ENCODE results near the gene UAP1L1.
"Not testable (repeated sequence)": the region's sequence is repeated elsewhere in the genome, so short reads cannot be mapped to it uniquely, and the experiment has no call there.

Gene UAP1L1

DNA sequence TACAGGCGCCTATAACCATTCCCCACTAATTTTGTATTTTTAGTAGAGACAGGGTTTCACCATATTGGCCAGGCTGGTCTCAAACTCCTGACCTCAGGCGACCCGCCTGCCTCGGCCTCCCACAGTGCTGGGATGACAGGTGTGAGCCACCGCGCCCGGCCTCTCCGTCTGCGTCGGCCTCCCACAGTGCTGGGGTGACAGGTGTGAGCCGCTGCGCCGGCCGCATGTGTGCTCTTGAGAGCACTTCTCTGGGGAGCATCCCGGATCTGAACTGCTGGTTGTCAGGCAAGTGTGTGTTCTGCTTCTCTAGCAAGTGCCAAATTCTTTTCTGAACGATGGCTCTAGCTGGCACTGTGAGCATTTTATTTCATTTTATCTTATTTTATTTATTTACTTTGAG lies 19.8 kb upstream of the UAP1L1 start:
- no peak for DNase-seq

DNA sequence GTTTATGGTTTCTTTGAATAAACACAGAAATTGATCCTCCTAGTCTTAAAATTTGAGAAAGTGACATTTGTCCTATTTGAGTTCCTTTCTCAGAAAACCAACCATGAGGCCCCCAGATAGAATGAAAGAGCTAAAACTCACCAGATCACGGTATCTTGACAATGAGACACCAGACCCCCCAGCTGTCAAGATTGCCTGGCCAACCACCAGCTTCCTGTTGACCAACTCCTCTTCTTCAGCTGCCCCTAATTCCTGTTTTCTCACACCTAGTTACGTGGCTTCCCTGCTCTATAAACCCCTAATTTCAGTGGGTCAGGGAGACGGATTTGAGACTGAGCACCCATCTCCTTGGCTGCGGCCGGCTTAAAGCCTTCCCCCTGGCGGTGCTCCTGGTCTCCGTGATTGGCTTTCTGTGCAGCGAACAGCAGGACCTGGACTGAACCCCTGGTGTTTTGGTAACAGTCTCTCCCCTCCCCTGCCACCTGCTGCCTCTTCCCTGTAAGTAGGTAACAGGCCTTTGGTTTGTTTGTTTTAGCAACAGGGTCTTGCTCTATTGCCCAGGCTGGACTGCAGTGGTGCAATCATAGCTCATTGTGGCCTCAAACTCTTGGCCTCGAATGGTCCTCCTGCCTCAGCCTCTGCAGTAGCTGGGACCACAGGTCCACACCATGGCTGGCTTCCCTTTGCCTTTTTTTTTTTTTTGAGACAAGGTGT lies 18.6 kb upstream of the UAP1L1 start:
- no peak for DNase-seq

DNA sequence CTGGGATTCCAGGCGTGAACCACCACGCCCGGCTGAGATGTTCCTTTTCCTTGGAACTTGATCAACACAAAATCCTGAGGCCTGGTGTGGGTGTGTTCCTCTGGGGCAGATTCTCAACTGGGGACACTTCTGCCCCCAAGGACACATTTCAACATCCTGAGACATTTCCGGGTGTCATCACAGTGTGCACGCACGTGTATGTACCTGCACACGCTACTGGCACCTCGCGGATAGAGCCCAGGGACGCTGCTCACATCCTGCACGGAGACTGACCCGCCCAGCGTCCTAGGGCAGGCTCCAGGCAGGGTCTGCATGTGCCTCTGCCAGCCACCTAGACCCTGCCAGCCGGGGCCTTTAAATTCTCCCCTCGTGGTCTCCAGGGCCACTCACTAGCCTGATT lies 14.9 kb upstream of the UAP1L1 start:
- no peak for DNase-seq

DNA sequence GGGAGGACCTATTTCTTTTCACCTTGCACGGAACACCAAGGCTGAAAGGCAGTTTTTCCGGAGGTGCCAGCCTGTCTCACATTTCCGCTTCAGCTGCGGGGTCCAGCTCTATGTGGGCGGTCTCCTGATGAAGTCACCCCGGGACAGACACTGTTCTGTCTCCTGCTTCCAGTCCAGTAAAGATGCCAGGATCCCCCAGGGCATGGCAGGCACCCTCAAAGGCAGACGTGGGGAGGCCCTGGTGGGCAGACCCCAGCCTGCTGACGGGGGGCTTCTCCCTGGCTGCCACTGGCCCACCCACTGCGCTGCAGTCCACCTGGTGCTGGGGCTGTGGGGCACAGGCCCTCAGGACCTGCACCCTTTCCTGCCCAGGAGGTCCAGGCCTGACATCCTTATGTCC lies 14.5 kb upstream of the UAP1L1 start:
- DNase-seq, result not testable (repeated sequence)

DNA sequence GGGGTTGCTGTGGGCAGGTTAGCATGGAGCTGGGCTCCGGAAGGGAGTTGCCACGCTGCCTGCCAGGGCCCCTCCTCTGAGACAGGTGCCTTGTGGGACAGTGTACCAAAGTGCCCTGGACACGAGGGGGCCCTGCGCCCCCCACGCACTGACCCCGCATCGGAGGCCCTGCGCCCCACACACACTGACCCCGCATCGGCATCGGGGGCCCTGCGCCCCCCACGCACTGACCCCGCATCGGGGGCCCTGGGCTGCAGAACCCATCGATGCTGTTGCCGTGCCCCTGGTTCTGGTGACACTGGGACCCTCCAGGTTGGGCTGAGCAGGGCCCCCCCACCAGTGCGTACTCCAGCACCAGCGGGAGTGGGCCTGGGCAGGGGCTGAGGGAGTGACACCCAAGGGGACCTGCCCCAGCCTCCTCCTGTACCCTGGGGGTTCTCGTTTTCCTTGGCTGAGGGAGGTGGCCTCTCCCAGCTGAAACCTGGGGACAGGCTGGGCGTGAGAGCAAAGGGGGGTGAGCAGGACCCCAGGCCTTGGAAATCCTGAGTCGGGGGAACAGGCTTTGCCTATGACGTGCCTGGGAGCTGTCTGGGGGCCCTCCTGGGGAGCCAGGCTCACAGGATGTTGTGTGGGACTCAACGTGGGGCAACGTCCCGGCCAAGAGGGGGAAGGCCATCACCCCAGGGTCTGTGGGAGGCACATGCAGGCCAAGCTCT lies 13.8 kb upstream of the UAP1L1 start:
- no peak for DNase-seq

DNA sequence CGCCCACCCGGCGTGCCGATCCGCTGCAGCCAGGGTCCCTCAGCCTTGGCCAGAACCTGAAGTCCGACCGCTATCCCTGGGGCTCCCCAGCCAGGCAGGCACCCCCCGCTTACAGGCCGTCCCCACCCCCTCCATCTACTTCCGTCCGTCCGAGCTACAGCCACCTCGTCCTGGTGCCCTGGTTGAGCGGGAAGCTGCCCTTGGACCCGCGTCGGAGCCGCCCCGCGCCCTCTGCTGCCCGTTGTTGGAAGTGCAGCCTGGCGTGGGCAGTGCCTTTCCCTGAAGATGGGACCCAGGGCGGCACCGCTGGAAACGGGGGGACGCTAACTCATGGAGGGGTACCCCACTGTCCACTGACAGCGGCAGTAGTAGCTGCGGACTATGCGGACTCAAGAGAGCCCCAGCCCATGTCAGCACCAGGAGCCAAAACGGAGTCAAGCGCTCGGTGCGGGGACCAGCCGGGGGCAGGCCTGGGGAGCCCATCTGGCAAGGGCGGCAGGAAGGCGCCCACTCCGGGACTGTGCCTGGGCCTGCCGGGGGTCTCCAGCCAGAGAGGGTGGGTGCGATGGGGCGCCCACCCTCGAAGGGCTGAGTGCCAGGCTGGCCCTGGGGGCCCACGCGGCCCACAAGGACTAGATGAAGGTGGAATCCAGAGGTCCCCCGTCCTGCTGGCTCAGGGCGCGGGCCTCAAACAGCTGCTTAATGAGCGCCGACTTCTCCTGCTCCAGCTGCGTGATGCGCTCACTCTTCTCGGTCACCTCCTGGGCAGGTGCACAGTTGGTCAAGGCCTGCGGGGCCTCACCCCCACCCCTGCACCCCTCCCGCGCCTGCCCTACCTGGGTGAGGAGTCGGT lies 13.1 kb upstream of the UAP1L1 start:
- DNase-seq, result peak in 1 of 2 experiments; percentile 33

DNA sequence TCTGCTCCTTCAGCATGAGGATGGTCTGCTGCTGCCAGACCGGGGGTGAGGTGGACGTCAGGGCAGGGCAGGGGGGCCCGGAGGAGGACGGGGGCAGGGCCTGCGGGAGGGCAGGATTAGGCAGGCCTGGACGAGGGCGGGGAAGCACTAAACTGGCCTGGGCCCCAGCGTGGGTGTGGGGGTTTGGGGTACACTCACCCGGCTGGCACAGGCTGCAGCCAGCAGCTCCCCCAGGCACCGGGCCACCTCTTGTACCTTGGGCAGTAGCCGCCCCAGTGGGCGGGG lies 12.5 kb upstream of the UAP1L1 start:
- DNase-seq, result no peak

DNA sequence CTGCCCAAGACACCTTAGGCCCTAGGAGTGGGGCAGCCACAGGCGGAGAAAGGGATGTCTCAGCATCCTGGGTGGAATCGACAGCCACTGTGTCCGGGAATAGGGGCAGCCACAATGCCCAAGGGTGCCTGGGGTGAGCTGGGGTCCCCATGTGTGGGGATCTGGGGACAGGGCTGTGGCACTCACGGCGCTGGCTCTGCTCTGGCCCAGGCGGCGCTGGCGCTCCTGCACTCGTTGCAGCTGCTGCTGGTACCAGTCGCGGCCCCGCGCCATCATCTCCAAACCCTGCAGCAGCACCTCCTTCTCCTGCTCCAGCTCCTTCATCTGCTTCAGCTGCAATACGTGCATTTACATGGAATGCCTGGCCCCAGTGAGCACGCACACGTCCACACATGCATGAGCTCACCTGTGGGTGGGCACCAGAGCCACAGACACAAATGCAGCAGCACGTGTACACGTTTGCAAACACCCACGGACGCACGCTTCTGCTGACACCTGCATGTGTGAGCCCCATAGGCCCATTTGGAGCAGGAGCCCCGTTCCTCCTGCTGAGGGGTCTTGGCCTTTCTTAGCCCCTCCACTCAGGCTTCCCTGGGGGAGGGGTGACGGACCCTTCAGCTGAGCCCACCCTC lies 11.9 kb upstream of the UAP1L1 start:
- no peak for DNase-seq

DNA sequence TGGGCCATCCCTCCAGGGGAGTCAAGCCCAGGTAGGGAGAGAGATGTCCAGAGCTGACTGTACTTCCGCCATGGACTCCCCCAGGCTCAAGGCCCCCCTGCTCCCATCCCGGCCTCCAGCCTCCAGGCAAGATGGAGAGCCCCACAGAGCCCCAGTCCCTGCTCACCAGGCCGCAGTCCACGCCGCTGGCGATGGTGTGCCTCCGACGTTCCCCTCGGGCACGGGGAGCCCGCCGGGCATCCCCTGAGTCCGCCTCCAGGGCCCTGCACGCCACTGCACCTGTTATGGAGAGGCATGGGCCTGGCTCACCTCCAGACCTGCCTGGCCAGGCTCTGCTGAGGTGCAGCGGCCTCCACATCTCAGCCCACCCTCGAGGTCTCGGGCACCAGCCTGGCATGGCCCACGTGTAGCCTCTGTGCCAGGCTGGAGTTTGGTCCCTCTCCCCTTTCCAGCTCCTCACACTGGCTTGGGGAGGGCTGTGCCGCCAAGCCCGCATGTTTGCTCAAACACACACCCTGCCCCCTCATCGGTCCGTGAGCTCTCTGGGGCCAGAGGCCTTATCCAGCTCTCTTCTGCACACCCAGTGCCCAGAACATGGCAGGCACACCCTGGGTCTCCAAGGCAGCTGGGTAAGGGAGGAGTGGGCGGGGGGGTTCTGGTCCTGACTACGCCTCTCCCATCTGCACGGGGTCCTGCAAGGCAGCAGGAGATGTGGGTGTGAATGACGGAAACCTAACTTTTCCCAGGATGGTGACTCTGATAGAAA lies 11.0 kb upstream of the UAP1L1 start:
- DNase-seq, result no peak

DNA sequence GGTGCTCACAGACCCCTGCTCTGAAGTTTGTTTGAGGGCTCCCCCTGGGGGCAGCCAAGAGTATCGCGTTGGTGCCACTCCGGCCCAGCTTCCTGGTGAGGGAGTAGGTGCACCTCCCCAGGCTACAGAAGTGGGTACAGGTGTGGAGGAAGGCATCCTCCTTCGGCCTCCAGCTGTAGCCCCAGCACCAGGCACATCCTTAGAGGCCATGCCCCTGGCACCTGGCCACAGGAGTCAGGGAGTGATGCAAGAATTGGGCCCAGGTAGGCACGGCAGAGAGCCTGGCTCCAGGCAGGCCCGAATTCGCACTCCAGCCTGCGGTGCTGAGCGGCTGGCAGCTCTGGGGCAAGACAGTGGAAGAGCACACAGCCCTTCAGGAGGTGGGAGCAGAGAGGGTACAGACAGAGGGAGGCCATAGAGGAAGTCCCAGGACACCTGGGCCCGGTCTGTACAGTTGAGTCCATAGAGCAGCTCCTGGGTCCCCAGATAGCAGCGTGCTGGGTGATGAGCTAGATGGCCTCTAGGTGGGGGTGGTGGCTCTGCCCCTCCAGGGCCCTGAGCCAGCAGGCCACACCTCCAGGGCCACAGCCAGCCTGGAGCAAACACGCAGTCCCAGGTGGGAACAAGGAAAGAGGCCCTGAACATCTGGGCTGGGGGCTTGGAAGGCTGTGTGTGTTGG lies 9.3 kb upstream of the UAP1L1 start:
- peak; percentile 65 to 82 for DNase-seq

DNA sequence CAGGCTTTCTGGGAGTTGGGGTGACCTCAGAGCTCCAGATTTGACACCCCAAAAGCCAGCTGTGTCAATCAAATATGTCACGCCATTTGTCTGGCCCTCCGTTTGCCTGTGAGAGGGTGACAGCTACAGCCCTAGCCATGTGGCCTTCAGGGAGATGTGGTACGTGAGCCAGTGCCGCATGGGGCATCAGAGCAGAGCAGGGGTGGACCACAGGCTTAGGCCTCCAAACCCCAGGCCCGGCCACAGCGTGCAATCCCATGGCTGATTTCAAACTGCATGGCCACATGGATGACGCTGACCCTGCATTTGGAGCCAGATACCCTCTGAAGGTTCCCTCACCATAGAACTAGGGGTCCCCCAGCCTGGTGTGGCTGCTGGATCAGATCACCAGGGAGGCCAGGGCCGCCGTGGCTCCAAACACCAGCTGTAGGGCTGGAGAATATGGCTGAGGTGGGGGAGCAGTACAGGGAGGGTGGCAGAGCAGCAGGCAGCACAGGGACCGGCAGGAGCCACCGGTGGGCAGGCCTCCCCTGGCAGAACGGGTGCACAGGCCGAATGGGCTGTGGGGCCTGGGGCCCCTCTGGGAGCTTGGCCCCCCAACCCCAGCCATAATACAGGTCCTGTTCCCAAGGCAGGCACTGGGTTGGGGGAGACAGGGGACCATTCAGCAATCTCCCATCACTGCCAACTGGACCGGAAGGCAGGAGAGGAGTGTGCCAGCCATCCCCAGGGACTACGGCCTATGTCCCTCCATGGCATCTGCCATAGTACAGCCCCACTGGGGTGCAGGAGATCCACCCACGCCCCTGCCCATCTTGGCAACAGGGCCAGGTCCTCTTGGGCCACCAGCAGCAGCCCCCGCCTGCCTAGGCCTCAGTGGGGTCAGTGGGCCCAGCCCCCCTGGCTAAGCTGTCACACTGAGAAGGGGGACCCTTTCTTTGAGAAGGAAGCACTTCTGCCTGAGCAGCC lies 8.5 kb upstream of the UAP1L1 start:
- no peak for DNase-seq

DNA sequence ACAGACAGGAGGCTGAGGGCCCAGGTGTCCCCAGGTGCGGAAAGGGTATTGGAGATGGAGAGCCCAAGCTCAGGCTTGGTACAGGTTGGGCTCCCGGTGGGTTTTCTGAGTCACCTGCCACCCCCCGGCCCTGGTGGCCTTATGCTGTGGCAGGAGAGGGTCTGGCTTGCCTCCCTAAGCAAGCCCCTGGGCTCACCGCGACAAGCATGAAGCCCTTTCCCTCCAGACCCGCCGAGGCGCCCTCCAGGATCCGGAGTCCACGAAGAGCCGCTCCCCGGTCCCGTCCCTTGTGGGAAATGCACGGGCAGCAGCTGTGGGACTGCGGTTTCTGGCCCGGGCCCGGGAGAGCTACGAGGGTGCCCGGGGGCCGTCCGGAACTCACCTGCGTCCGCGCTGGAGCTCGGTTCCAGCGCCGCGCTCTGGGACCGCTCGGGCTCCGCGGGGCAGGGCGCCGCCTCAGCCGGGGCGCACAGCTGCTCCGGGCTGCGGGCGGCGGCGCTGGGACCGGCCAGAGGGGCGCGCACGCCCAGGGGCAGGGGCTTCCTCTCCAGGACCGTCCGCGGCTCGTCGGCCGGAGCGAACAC lies 7.7 kb upstream of the UAP1L1 start:
- DNase-seq, result no peak

DNA sequence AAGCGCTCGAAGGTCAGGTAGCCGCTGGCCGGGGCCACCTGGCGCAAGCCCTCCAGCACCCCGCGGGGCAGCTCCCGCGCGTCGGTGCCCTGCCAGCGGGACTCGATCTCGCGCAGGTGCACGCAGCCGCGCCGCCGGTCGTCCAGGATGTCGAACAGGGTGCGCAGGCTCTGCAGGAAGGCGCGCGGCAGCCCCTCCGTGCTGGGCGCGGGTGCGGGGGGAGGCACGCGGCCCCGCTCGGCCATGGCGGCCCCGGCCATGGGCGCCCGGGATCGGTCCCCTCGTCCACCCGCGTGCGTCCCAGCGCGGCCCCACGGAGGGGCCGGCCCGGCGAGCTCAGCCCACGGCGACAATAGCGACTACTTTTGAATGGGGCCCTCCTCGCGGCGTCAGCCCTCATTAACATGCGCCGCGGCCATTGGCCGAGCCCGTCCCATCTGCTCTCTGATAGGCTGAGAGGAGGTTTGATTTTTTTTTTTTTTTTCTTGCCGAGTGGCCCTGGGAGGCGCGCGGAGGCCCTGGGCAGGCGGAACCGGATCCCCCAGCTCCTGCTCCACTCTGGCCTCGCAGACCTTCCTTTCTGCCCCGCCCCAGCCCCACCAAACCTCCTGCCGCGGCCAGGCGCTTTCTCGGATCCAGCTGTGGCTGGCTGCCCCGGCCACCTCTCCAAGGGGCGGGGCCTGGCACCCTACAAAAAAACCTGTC lies 7.0 kb upstream of the UAP1L1 start, which contains the start of gene SAPCD2:
Gene SAPCD2 (minus strand): TSS at position 357 of the 705 bp plus-strand sequence. CDS start 97 bp downstream, at position 260.
- DNase-seq, result peak; percentile 84 to 86

DNA sequence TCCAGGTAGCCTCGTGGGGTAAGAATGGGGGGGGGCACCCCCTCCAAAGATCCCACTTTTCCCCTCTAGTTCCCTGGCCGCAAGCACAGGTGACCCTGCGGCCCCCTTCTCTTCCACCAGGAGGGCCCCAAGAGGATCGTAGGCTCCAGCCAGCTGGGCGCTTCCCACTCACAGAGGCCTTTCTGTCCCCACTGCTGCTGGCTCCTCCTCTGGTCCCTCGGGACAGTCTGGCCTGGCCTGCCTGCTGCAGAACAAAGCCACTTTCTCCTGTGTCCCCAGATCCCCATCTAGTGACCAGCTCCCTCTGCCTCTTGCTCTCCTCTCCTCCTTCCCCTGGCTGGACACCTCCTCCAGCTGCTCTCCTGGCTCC lies 6.4 kb upstream of the UAP1L1 start:
- DNase-seq, result no peak

DNA sequence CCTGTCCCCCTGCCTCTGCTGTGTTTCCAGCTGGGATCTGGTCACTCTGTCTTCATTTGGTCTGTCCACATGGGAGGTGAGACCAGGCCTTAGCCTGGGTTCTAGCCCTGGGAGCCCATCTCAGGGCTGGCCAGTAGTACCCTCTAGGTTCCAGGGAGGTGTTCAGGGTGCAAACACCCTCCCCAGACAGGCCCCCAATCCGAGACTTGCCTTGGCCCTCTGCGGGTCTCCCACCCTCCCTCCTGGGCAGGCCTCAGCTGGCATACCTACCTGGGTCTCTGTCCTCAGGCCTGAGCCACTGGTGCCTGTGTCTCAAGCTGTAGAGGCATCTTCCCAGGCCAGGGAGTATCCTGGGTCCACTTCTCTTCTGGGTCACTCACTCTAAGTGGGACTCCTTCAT lies 6.0 kb upstream of the UAP1L1 start:
- no peak for DNase-seq

DNA sequence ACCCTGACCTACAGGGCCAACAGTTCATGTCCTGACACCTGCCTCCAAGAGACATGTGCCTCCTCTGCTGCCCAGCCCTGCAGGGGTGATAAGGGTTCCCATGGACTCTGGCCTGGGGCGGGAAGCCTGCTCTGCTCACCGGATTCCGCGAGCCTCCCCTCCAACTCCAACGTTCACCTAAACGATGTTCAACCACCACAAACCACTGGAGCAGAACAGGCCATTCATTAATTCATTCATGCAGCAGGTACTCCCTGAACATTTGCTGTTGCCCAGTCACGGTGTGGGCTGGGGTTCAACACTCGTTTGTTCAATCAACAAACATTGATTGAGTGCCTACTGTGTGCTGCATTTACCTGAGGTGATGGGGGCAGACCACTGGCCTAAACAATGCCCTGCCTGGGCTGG lies 3.3 kb upstream of the UAP1L1 start:
- DNase-seq, result no peak

DNA sequence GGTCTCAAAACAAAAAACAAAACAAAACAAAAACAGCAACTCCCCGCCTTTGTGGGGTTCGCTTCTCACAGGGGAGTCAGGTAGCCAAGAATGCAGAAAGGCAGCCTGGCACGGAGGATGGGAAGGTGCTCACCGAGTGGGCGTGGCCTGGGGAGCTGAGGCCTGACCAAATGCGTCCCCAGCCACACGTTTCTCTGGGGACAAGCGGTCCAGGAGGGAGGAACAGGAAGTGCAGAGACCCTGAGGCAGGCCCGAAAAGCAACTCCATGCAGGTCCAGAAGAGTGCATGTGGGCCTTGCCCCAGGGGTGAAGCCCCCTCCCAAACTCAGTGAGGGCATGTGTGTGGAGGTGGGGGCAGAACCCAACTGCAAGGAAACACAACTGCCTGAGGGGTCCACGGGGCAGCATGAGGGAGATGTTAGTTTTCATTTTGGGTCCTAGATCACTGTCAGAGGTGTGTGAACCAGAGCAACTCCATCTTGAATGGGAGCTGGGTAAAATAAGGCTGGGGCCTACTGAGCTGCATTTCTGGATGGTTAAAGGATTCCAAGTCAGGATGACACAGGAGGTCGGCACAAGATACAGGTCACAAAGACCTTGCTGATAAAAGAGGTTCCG lies 2.6 kb upstream of the UAP1L1 start:
- DNase-seq, result no peak

DNA sequence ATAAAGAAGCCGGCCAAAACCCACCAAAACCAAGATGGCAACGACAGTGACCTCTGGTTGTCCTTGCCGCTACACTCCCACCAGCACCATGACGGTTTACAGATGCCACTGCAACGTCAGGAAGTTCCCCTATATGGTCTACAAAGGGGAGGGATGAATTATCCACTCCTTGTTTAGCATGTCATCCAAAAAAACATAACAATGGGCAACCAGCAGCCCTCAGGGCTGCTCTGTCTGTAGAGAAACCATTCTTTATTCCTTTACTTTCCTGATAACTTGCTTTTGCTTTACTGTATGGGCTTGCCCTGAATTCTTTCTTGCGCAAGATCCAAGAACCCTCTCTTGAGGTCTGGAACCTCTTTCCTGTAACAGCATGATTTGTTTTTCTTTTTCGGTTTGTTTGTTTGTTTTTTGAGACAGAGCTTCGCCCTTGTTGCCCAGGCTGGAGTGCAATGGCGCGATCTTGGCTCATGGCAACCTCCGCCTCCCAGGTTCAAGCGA lies 2.0 kb upstream of the UAP1L1 start:
- no peak for DNase-seq

DNA sequence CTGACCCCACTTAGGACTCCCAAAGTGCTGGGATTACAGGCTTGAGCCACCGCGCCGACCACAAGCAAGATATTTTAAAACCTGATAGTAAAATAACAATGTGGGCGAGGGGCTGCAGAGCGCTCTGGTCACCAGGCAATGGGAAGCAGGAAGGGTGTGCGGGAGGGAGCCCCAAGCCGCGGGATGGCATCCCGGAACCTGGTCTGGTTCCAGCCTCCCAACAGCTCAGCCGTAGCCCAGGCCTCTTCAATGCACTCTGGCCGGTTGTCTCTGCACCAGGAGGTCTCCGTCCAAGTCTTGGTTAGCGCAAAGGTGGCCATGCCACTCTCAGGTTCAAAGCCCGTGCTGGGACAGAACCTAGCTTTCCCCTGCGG lies 694 bp upstream of the UAP1L1 start:
- no peak for DNase-seq
